Measurements from ENCODE around the gene DPPA3.
"Not testable (repeated sequence)": the region's sequence is repeated elsewhere in the genome, so short reads cannot be mapped to it uniquely, and the experiment has no call there.

Gene DPPA3

DNA sequence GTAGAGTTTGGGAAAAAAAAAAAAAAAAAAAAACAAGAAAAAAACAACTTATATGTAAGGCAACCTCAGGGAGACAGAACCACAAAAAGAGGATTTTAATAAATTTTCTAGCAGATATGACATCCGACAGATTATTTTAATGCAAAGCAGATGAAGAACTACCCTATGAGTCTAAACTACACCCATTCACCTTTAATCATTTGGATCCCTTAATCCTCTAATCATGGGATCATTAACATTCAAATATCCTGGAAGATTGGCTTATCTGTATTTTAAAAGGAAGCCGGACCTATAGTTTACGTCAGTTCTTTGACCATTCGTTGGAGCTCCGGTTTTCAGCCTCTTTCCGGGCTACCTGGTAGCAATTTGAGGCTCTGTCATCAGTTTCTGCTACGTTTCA lies at the start of gene DPPA3:
DPPA3 (plus strand) TSS at position 301 of the 400 bp plus-strand sequence. CDS start 138 bp downstream, outside the sequence.
- no peak for DNase-seq

DNA sequence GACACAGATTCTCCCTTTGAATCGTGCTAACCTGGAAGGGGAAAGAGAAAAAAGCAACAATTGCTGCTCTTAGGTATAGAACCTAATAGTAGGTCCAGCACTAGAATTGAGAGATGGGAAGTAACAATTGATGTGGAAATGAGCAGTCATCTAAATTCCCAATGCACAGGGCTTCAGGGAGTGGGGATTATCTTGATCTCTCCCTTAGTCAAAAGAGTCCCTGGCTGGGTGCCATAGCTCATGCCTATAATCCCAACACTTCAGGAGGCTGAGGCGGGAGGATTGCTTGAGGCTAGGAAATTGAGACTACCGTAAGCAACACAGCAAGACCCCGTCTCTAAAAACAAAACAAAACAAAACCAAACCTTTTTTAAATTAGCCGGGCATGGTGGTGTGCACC lies 49.5 kb upstream of the DPPA3 start:
- DNase-seq: no peak

DNA sequence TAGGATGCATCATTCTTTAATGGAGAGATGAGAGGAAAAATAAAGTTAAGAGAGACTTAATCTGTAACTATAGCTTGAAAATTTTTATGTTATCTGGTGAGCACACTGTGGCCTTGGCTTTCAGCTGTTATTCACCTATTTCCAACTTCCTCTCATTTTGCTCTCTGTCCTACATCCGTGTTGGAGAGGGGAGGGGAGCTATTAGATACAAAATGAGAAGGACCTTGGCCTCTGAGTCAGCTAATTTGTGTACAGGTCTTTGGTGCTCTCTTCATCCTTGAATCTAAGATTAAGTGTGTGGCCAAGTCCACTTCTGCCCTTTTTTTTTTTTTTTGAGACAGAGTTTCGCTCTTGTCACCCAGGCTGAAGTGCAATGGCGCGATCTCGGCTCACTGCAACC lies 44.6 kb upstream of the DPPA3 start:
- DNase-seq: no peak

DNA sequence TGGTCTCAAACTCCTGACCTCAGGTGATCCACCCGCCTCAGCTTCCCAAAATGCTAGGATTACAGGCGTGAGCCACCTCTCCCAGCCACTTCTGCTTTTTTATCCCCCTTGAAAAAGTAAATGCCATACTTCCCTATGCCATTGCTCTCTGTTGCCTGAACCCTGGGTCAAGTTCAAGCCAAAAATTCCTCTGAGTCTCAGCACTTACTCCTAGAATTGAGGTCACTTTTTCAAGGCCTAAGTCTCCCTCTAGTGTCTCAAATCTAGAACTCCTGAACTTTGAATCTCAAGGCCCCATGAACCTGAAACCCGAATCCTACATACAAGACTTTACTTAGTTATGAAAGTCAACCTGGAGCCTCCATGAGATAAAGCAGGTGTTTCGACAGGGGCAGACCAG lies 44.1 kb upstream of the DPPA3 start:
- DNase-seq: no peak

DNA sequence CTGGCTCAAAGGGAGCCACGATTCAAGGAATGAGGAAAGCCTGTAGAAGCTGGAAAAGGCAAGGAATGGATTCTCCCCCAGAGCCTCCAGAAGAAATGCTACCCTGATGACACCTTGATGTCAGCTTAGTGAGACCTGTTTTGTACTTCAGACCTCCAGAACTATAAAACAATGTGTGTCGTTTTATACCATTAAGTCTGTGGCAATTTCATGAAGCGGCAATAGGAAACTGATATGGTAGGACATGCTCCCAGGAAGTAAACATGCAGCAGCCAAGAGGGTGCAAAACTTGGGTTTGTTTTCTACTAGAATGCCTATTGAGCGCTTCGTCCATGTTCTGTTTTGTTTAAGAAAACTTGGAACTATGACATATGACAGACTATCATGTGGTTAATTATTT lies 43.1 kb upstream of the DPPA3 start:
- no peak for DNase-seq

DNA sequence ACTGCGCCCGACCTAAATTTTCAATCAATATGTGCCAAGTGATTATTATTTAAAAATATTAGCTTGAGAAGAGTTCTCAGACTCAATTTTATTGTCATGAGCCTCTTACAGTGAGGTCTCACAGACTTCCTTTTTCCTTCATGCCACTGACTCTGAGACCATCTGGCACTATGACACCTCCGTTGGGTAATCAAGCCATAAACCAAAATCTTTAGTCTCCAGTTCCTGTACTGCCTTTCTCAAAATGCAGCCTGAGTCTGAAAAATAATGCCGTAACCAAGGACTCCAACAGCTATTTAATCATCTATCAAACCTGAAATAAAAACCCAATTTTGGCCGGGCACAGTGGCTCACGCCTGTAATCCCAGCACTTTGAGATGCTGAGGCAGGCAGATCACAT lies 35.8 kb upstream of the DPPA3 start:
- not testable (repeated sequence) for DNase-seq

DNA sequence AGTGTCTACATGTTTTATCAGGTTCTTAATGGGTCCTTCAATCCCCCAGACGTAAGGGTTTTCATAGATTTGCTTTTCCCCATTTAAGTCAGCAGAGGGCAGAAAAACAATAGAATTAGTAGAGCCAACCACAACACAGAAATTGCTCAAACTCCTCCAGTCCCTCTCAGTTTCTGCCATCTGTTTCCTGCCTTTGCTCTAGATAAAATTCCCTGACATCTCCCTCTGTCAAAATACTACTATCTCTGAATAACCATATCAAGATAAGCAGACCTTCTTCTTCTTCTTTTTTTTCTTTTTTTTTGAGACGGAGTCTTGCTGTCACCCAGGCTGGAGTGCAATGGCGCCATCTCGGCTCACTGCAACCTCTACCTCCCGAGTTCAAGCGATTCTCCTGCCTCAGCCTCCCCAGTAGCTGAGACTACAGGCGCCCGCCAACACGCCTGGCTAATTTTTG lies 33.8 kb upstream of the DPPA3 start:
- DNase-seq: peak; percentile 41

DNA sequence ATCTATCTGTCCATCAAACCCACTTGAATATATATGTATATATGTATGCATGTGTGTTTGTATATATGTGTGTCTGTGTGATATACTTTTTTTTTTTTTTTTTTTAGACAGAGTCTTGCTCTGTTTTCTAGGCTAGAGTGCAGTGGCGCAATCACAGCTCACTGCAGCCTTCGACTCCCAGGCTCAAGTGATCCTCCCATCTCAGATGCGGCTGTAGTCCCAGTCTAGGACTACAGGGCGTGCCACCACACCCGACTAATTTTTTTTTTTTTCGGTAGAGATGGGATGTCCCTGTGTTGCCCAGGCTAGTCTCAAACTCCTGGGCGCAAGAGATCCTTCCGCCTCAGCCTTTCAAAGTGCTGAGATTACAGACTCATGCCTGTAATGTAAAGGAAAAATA lies 32.5 kb upstream of the DPPA3 start:
- DNase-seq: no peak

DNA sequence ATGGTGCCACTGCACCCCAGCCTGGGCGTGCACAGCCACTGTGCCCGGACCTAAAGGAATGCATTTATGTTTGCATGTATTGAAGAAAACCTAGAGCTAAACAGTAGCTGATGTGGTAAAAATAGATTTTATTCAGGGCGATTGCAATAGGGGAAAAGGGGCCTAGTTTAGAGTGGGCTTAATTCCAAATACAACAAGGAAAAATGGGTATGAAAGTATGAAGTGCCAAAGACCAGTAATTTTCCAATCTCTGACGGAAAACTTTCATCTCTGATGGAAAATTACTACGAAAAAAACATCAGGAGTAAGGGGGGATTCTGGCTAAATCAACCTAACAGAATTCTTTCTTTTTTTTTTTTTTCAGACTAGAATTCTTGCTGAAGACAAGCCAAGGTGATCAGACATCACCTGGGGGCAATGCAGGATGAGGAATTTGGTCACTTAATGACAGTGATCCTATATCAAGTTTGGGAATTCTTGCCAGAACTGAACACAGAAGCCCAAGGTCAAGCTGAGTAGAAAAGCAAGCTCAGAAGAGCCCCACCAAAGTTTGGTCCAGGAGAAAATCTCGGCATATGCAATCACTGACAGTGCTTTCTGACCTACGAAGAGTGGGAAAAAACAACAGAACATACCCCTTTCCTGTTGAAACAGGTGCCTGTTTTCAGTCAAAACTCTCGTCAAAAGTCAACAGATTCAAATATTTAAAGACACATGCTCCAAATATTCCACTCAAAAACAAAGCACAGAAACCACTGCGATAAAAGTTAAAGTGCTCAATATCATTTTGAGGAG lies 31.8 kb upstream of the DPPA3 start:
- no peak for DNase-seq

DNA sequence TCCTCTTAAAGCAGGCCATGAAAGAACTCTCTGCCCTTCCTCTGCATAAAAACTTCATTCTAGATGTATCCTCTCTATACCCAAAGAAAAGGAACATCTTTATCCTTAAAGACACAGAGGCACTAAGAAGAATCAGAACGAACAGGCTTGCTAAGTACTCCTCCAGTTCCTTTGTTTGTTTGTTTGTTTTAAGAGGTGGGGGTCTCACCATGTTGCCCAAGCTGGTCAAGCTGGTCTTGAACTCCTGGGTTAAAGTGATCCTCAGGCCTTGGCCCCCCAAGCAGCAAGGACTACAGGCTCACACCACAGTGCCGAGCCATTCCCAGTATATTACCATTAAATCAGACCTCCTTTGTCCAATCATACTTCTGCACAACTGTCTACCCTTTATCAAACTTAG lies 29.7 kb upstream of the DPPA3 start:
- no peak for DNase-seq

DNA sequence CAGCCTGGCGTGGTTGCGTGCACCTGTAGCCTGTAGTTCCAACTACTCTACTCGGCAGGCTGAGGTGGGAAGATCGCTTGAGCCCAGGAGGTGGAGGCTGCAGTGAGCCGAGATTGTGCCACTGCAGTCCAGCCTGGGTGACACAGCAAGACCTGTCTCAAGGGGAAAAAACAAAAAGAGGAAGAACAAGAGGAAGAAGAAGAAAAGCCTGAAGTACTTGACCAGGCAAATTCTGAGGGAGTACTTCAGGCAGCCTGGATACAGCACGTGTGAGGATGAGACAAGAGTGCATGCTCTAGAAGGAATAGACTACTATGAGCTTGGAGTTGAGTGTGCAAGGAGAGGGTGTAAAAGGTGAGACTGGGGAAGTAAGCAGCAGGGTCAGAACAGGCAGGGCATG lies 17.4 kb upstream of the DPPA3 start:
- DNase-seq: no peak

DNA sequence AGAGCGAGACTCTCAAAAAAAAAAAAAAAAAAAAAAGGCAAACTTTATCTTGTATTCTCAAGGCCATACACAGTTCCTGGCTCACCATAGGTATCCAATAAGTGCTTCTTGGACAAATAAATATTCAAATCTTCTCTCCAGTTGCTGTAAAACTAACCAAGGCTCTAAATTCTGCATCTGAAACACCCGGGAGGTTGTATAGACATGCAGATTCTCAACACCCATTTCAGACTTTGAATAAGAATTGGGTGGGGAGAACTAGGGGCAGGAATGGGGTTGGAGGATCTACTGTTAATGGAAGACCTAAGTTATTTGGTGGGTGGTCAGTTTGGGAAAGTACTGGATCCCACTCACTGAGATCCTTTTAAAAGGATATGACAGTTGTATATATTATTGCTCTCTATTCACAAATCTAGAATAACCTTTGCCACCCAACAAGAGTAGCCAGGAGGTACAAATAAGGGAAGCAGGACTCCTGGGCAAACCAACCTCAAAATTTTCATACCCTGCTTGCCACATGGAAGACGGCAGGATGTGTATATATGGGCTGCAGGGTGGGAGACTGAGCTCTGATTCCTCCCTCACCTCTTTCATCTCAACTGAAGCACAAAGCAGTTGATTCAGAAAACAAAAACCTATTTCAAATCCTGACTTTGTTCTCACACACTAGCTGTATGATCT lies 16.5 kb upstream of the DPPA3 start:
- DNase-seq: no peak

DNA sequence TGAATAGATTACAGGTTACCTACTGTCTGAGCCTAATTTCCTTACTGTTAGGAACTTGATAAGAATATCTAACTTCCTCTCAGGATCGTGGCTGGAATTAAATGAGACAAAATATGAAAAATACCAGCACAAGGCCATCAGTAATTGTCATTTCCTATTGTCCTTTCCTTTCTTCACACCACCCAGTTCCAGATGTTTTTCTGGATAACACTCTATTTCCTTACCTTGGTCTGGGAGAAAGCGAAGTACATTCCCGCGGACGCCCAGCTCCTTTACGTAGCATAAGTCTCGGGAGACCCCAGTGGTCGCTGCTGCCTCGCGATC lies 16.0 kb upstream of the DPPA3 start:
- DNase-seq: no peak

DNA sequence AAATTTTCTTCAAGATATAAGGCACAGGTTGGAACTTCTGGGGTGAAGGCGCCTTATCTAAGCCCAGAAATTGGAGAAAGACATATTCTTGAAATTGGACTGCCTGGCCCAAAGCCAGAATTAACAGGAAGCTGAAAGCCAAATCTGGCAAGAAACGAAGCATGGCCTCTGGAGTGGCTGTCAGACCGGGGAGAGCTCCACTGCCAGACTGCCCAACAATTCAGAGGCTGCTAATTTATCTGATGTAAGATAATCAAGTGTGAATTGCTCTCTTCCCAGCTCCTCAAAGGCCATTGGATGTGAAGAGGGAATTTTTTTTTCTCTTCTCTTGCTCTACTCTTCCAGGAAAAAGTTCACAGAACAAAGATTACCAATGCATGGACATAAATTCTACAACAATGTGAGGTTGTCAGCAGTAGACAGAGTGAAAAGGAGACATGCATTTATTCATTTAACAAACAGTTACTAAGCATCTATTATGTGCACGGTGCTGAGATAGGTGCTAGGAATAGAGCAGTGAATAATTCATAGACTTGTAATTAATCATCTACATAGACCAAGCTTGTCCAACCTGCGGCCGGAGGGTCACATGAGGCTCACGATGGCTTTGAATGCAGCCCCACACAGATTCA lies 15.6 kb upstream of the DPPA3 start, which contains the start of gene GDF3:
GDF3 (minus strand) TSS at position 210 of the 632 bp plus-strand sequence; CDS start at position 163, 47 bp downstream.
- DNase-seq: no peak

DNA sequence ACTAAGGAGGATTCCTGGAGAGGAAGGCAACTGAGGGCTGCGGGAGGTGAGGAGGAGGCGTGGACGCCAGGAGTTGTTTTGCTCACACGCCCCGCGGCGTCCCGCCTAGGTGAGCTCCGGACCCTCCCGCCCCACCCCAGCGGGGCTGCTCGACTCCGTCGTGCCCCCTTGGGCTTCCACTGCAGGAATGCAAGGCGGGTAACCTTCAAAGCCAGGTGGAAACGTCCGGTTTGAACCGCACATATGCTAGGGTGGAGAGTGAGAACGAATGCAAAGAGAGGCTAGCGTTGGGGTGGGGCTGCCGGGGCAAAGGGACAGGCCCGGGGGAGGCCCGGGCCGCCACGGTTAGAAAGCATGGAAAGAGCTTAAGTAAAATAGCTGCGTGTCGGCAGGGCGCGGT lies 5.4 kb upstream of the DPPA3 start:
- DNase-seq: no peak

DNA sequence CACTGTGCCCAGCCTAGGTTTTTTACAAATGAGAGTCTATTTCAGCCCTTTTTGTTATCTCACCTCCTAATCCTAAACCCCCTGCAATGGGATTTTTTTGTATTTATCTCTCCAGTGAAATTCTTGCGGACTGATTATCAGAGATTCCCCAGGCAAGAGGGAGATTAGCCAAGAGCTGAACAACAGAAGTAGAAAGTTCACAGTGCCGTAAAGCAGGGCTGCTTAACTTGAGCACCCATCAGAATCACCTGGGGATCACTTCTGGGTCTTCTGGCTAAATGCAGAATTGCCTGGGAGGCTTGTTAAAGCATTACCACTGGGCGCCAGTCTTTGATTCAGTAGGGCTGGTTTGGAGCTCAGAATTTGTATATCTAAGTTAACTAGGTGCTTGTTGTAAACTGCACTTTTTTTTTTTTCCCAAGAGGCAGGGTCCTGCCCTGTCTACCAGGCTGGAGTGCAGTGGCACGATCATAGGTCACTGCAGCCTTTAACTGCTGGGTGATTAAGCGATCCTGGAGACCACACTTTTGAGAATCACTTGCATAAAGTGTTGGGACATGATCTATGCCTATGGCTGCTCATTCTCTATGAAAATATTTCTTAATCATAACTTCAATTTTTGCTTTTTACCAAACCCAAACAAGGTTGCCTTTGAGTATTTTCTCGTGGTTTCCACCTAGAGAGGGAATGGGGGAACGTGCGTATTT lies 1.1 kb upstream of the DPPA3 start:
- DNase-seq: no peak

DNA sequence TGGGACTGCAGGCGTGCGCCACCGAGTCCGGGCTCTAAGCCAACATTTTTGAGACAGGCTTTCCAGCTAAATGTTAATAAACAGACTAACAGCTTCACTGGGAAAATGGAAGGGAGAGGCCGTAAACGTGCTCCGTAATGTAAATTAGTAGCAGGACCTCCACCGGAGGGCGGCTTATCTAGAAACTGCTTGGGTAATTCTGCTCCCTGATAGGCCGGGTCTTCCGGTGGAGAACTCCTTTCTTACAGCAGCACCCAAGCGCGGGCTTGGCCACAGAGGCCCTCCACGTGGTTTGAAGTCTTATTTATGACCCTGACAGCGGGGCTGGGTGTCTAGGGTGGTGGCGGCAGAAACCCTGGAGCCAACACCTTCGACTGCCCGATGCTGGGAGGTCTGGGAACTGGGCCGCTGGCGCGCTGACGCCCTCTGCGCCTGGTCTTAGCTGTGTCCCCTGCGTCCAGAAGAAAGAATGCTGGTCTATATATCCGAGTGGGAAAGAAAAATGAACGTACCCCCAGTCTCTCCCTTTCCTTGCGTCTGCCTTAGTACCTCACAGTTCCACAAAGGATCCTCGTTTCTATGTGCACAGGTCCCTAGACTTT lies 1.7 kb downstream of the DPPA3 start:
- DNase-seq: no peak

DNA sequence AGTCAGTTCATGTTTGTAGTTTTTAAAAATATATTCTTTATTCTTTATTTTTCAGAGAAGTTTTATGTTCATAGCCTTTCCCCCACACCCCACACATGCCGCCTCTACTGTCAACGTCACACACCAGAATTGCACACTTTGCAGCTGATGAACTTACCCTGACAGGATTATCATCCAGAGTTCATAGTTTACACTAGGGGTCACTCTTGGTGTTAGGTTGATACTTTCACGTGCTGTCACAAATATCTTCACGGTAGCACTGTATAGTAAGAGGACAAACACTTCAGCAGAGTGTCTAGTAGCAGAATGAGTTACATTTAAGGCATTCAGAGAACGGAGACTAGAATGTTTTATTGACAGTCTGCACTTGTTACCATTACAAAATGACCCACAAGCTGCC lies 5.1 kb downstream of the DPPA3 start:
- no peak for DNase-seq

DNA sequence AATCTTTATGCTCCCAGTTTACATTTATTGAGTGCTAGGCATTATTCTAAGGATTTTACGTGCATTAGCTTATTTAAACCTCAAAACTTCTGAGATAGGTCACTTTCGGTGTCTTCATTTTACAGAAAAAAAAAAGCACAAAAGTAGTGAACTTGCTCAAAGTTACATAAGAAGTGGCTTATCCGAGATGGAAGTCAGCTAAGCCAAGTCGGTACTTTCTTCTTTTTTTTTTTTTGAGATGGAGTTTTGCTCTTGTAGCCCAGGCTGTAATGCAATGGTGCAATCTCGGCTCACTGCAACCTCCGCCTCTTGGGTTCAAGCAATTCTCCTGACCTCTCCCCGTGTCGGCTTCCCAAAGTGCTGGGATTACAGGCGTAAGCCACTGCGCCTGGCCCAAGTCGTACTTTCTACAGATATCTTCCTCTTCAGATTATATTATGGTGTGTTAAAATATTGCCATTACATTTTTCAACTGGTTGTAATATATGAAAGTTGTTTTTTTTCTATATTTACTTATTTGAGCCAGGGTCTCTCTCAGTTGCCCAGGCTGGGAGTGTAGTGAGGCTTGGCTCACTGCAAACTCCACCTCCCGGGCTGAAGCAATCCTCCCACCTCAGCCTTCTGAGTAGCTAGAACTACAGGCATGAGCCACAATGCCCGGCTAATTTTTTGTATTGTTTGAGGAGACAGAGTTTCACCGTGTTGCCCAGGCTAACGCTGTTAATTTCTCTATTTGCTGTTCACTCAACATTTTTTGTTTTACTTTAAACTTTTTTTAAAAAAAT lies 8.9 kb downstream of the DPPA3 start:
- no peak for DNase-seq

DNA sequence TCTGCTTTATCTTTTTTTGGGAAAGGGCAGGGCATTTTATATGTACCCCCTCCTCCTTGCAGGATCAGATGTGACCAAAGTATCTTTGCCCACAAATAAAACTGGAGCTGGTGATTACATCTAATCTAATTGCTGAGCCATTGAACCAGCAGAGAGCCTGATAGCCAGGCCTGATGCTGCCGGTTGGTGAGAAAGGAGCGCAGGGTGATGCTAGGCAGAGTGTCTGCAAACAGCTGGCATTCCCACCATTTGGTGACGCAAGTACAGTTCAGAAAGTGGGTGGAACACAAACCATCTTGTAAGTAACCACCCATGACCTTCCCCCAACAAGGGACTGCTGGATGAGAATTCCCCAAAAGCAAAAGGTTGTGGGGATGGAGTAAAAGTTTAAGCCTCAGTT lies 12.7 kb downstream of the DPPA3 start:
- no peak for DNase-seq

DNA sequence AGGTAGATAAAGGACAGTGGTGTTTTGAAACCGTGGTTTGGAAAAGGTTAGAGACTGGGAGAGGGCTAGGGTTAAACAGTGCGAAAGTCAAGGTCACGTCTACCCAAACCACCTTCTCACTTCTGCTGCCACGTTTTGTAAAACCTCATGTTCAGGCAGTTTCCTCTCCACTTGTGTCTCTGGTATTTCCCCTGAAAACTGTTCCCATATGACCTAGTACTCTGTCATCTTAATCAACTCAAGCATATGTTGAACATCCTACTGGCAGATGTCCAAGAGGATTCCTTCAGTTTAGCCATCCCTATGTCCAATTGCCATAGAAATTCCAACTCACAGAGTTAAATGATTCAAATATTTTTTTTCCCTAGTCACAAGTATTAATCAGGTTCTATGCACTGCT lies 18.5 kb downstream of the DPPA3 start:
- no peak for DNase-seq

DNA sequence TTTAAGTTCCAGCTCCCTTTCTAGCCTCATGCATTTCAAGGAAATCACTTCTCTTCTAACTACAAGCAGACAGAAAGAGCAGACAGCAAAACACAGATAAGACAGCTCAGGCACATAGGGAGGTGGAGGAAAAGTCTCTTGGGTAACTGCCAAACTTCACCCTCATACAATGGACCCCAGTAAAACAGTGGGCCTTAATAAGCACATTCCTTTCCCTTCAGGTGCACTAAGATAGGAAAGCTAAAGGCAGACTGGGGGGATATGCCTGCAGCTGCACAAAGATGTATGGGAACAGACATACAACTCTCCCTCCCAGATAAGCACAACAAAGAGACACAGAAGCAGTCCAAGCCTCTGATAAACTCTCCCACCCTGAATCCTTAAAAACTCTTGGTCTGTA lies 19.8 kb downstream of the DPPA3 start:
- not testable (repeated sequence) for DNase-seq
